Neutrophil (primary cell): ENCODE measurements around the gene S100A10.

Experiments used
- H3K27ac ChIP-seq: fragments of 200-600 bp; sonication (generic); 2 replicates; pipeline ENCODE4 v1.5.1; 2016; ENCODE audit warnings: mild to moderate bottlenecking, moderate library complexity
- H3K27me3 ChIP-seq: fragments of 200-600 bp; sonication (generic); 2 replicates; pipeline ENCODE4 v1.6.0; 2016; ENCODE audit warnings: mild to moderate bottlenecking
- H3K36me3 ChIP-seq: fragments of 200-600 bp; sonication (generic); 2 replicates; pipeline ENCODE4 v1.5.1; 2017
- H3K4me1 ChIP-seq, 2 experiments: fragments of 200-600 bp in 1 of 2; sonication (generic) in 1 of 2; 1 replicate in 1 of 2; 2 replicates in 1 of 2; pipeline versions ENCODE4 v1.5.1 to v1.6.1; 2013 to 2016; ENCODE audit warnings: low read depth in 1 of 2, low read length in 1 of 2, mild to moderate bottlenecking in 1 of 2, moderate library complexity in 1 of 2; ENCODE audit not compliant: control insufficient read depth in 1 of 2, insufficient read depth in 1 of 2
- H3K4me3 ChIP-seq, 2 experiments: fragments of 200-600 bp in 1 of 2; sonication (generic) in 1 of 2; 1 replicate in 1 of 2; 2 replicates in 1 of 2; pipeline ENCODE4 v1.5.1; 2013 to 2016; ENCODE audit warnings: low read depth in 1 of 2, low read length in 1 of 2, mild to moderate bottlenecking in 1 of 2, moderate library complexity in 1 of 2
- H3K9me3 ChIP-seq: fragments of 200-600 bp; sonication (generic); 2 replicates; pipeline ENCODE4 v1.5.1; 2016
- TF ChIP-seq, protein P1 (sequence below): fragments of 200-600 bp; sonication (generic); IDR thresholded peaks from 2 replicates; pipeline ENCODE4 v1.5.1; 2016; ENCODE audit warnings: antibody characterized with exemption

S100A10 gene

DNA sequence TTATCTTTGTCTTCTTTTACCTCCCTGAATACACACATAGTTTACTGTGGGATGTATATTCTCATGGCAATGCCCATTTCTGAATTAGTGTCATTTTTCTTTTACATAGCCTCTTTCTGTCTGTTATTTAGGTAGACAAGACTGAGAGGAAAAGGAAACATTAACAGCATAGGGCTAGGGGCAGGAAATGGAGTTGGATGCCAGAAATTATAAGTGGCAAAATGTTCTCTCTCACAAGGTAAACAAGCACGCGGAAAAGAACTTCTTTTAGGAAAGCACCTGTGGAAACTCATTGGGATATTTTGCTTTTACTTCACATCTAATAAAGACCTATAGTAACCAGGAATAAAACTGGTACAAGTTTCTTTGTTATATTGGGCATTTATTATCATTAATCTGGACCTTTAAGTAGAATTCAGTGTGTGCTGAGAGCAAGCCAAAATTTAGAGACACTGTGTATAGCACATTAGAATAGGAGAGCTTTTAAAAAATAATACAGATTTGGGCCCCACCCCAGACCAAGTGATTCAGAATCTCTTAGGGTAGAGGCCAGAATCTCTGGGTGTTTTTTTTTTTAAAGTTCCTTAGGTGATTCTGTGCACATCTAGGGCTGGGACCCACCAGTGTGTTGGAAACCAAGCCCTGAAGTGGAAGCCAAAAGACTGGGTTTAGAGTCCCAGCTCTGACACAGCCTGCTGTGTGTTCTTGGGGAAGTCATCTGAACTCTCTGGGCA lies 32.7 kb downstream of the S100A10 start:
- Histone ChIP-seq H3K9me3 (no peaks in the 10 kb centered on the region), H3K27me3 (no peaks in the 10 kb centered on the region), H3K27ac (no peak overlapping the region), H3K4me3 (no peak overlapping the region), H3K4me1 (peaks cover 6 to 7% of the 10 kb centered on the region in 2 experiments), H3K36me3 (no peaks in the 10 kb centered on the region)
- TF ChIP-seq, protein P1, sequence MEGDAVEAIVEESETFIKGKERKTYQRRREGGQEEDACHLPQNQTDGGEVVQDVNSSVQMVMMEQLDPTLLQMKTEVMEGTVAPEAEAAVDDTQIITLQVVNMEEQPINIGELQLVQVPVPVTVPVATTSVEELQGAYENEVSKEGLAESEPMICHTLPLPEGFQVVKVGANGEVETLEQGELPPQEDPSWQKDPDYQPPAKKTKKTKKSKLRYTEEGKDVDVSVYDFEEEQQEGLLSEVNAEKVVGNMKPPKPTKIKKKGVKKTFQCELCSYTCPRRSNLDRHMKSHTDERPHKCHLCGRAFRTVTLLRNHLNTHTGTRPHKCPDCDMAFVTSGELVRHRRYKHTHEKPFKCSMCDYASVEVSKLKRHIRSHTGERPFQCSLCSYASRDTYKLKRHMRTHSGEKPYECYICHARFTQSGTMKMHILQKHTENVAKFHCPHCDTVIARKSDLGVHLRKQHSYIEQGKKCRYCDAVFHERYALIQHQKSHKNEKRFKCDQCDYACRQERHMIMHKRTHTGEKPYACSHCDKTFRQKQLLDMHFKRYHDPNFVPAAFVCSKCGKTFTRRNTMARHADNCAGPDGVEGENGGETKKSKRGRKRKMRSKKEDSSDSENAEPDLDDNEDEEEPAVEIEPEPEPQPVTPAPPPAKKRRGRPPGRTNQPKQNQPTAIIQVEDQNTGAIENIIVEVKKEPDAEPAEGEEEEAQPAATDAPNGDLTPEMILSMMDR: no peak

DNA sequence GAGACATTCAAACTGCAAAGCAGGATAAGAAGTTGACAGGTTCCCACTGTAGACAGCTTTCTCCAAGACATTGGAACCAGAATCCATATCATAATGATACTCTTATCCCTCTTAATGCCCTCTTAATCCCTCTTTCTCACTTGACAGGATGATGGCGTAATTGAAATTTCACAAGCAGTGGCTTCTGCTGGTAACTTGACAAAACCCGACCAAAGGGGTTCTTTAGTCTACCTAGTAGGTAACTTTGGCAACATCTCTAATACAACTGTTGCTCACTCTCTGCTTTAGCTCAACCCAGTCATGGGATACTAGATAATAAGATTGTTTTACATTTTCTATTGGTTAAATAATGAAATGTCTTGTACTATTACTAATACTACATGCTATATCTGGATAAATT lies 34.7 kb downstream of the S100A10 start:
- Histone ChIP-seq H3K36me3 (no peaks in the 10 kb centered on the region), H3K4me3 (no peak overlapping the region), H3K4me1 (peaks cover 6 to 7% of the 10 kb centered on the region in 2 experiments), H3K27ac (no peak overlapping the region), H3K9me3 (no peaks in the 10 kb centered on the region), H3K27me3 (no peaks in the 10 kb centered on the region)
- TF ChIP-seq, protein P1: no peak

DNA sequence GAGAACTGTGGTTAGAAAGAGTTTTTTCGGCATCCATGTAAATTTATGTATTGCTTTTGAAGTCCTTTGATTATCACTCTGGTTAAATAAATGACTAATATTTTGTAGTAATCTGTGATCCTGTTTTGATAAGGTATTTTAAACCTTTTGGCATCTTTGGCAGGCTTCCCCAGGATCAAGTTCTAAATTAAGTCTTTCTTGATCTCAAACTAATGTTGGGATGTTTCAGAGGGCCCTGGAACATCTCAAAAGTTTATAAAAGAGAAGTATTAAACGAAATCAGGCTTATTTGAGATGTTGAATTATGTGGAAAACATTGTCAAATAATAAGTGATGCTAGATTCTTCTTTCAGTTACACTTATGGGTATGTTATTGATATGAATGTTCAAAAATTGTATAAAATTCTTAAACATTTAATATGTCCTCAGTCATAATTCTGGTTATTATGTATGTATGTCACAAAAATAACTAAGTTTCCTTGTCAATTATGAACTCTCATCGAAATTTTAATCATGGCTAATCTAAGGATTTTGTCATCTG lies 36.6 kb downstream of the S100A10 start:
- H3K36me3 ChIP-seq: no peaks in the 10 kb centered on the region
- no peak overlapping the region for H3K4me3 ChIP-seq
- H3K27ac ChIP-seq: no peak overlapping the region
- TF ChIP-seq, protein P1: no peak
- no peaks in the 10 kb centered on the region for H3K9me3 ChIP-seq
- H3K4me1 ChIP-seq: peaks cover 6 to 7% of the 10 kb centered on the region in 2 experiments
- H3K27me3 ChIP-seq: no peaks in the 10 kb centered on the region

DNA sequence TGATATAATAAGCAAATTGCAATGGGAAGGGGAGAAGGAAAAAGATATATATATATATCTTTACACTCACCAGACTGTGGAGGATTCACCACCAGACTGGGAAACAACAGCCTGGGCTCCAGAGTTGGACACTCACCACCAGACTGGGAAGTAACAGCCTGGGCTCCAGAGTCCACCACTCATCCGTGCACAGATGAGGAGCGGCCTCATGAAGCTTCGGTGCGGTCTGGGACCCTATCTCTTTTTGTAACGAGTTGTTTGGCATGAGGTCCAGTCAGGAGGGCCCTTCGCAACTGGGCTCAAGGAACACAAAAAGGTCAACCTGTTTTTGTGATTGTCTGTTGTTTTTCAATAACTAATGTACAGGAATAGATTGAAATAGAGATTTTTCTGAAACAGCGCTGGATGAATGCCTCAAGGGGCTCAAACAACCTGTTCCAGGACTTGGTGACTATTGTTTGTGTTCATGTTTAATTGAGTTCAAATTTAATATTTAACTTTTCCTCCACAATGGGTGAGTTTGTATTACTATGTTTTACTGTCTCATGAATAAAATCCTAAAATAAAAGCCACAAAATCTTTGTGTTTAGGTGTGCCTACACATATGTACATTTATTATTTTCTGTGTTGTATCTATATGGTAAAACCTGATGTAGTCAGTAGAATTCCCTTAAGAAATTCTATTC lies 40.1 kb downstream of the S100A10 start:
- H3K27ac ChIP-seq: no peak overlapping the region
- H3K4me1 ChIP-seq: no peaks in the 10 kb centered on the region

DNA sequence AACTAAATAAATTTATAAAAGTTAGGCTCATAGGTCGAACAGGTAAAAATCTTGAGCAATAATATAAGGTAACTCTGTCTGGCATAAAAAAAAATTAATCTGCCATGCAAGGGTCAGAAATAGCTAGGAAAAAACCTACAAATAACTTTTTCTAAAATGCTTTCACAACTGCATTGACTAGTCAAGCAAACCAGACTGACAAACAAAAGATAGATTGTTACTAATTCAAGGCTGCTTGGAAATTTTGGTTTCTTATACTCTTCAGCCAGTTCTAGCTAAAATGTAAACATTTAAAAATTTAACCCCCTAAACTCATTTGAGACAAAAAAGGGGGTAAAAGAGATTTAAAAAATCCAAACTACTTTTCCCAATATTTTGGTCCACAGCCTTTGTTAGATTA lies 40.8 kb downstream of the S100A10 start:
- H3K9me3 ChIP-seq: no peaks in the 10 kb centered on the region
- H3K27me3 ChIP-seq: no peaks in the 10 kb centered on the region
- H3K4me3 ChIP-seq: no peak overlapping the region
- TF ChIP-seq, protein P1: no peak
- H3K36me3 ChIP-seq: no peaks in the 10 kb centered on the region
- no peak overlapping the region for H3K27ac ChIP-seq
- H3K4me1 ChIP-seq: no peaks in the 10 kb centered on the region

More for the DNA sequence above, 40.1 kb downstream of the S100A10 start:
- Histone ChIP-seq H3K4me3 (no peak overlapping the region), H3K36me3 (no peaks in the 10 kb centered on the region), H3K27me3 (no peaks in the 10 kb centered on the region), H3K9me3 (no peaks in the 10 kb centered on the region)
- TF ChIP-seq, protein P1: no peak
